HG02763 (cell line): ENCODE results near the gene CAAP1.
A peak's percentile ranks its signal among the peaks of the same experiment; 100 is the strongest.
"Not testable (repeated sequence)": the region's sequence is repeated elsewhere in the genome, so short reads cannot be mapped to it uniquely, and the experiment has no call there.

Source experiments
- ATAC-seq: cut with Tn5 transposase; IDR thresholded peaks from one replicate; pipeline ENCODE4 v1.9.1; 2021; ENCODE audit warnings: mild to moderate bottlenecking, moderate library complexity; ENCODE audit not compliant: unreplicated experiment

CAAP1 gene, protein sequence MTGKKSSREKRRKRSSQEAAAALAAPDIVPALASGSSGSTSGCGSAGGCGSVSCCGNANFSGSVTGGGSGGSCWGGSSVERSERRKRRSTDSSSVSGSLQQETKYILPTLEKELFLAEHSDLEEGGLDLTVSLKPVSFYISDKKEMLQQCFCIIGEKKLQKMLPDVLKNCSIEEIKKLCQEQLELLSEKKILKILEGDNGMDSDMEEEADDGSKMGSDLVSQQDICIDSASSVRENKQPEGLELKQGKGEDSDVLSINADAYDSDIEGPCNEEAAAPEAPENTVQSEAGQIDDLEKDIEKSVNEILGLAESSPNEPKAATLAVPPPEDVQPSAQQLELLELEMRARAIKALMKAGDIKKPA

DNA sequence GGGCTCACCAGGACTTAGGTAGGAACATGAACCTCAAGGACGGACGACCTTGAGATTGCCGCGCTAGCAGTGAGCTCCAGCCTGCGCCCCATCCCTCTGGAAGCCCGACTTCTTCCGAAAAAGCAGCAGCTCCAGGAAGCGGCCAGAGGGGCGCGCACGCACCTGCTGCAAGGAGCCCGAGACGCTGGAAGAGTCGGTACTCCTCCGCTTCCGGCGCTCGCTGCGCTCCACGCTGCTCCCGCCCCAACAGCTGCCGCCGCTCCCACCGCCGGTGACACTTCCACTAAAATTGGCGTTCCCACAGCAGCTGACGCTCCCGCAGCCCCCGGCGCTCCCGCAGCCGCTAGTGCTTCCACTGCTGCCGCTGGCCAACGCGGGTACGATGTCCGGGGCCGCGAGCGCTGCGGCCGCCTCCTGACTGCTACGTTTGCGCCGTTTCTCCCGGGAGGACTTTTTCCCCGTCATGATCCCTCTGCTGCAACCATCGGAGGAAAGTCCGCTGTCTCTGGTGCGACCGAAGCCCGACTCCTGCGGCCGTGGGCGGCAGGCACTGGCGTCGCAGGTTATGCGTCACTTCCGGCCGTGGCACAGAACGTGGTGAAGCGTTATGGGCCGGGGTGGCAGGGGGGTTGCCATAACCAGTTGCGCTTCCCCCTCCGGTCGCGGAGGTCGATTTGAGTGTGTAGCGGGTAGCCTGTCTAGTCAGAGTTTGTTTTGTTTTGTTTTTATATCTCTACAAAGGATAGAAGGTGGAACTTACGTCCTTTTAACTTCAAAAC, at the start of gene CAAP1:
CAAP1 (minus strand) TSS at position 552 of the 779 bp plus-strand sequence; CDS start at position 465, 87 bp downstream.
- ATAC-seq = peak; percentile 95

DNA sequence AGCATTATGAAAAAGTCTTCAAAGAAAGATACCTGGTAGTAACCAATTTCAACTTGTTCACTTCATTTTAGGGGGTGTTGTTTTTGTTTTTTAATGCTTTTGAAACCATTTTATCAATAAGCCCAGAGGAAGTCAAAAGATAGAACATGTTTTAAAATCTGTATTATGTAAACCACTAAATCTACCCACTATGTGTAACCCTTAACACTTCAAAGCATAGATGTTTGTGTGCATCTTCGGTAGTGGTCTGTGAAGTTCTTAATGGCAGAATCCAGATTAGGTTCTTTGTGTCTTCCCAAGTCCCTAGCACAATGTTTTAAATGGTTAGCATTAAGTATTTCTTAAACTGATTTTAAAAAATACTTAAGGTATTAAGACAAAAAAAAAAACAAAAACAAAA, 48.2 kb upstream of the CAAP1 start:
- ATAC-seq = no peak

DNA sequence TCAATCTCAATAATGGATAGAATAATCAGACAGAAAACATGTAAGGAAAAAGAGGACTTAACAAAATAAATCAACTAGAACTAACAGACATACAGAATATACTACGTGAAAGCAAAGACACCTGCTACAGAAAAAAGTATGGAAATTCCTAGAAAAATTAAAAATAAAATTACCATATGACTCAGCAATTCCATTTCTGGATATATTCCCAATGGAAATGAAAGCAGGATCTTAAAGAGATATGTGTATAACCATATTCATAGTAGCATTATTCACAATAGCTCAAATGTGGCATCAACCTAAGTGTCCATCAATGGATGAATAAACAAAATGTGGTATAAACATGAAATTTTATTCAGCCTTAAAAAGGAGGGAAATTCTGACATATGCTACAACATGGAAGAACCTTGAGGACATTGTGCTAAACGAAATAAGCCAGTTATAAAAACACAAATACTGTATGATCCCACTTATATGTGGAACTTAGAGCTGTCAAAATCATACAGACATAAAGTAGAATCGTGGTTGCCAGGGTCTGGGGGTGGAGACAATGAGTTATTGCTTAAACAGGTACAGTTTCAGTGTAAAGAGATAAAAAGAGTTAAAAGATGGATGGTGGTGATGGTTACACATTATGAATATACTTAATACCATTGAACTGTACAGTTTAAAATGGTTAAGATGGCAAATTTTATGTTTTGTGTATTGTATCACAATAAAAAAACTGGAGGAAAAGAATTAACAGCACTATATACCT, 47.5 kb upstream of the CAAP1 start:
- no peak for ATAC-seq

DNA sequence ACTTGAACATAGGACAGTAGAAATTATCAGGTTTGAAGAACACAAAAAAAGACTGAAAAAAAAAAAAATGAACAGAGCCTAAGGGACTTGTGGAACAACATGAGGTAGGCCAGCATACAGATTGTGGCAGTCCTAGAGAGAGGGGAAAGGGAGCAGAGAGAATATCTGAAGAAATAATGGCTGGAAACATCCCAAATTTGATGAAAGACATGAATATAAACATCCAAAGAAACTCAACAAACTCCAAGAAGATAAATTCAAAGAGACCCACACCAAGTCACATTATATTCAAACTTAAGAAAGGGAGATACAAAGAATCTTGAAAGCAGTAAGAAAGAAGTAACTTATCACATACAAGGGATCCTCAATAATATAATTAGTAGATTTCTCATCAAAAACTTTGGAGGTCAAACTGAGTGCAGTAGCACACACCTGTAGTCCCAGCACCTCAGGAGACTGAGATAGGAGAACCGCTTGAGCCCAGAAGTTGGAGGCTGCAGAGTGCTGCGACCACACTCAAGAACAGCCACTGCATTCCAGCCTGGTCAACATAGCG, 45.3 kb upstream of the CAAP1 start:
- ATAC-seq = no peak

DNA sequence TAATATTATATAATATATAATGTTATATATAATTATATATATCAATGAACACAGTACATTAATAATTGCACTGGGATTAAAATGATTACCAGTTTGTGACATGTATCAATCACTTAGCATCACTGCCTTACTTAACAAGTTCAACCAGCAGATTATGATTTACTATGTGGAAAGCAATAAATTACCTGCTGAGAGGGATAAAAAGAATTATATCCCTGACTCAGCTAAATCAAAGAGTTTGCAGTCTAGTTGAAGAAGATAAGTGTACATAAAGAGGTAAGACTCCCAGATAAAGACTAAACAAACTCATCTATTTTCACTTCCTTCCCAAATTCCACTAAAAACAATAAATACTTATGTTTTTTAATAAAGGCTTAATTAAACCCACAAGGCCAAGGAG, 43.2 kb upstream of the CAAP1 start:
- no peak for ATAC-seq

DNA sequence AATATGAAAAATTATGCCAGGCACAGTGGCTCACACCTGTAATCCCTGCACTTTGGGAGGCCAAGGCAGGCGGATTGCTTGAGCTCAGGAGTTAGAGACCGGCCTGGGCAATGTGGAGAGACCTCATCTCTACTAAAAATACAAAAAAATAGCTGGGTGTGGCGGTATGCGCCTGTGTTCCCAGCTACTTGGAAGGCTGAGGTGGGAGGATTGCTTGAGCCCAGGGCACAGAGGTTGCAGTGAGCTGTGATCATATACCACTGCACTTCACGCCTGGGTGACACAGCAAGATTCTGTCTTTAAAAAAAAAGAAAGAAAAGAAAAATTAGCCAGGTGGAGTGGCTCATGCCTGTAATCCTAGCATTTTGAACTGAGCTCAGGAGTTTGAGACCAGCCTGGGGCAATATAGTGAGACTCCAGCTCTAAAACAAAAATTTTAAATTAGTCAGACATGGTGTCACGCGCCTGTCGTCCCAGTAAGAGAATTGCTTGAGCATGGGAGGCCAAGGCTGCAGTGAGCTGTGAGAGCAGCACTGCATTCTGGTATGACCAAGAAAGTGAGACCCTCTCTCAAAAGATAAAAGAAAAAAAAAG, 36.4 kb upstream of the CAAP1 start:
- ATAC-seq = no peak

DNA sequence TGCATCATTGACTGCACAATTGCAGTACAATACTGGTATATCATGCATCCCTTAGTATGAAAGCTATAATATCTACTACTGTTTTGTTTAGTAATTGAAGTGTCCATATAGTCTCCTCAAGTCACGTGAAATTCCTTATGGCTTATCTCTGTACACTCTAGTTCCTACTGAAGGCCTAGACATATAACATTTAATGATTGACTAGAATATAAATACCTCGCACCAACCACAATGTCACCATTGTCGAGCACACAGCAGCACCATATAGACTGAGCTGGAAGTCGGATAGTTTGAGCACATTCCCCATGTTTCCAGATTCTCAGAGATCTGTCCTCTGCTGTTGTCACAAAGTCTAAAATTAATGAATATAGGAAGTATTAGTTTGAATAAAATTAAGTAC, 33.0 kb upstream of the CAAP1 start:
- ATAC-seq = no peak

DNA sequence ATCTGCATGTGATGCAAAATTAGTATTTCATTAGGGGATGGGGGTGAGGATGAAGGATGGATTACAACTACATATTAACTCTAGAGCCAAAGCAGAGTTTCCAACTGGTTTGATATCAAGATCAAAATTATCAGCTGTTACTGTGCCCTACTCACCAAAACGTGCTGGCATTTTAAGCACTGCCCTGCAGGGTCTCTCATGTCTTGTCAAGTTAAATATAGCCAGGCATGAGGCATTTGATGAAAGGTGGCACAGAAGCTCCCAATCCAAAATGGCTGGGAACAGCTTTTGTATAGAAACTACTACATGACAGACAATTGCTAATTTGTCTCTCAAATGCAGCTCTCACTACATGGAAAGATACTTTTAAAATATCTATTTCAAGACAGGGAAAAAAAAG, 27.1 kb upstream of the CAAP1 start:
- no peak for ATAC-seq

DNA sequence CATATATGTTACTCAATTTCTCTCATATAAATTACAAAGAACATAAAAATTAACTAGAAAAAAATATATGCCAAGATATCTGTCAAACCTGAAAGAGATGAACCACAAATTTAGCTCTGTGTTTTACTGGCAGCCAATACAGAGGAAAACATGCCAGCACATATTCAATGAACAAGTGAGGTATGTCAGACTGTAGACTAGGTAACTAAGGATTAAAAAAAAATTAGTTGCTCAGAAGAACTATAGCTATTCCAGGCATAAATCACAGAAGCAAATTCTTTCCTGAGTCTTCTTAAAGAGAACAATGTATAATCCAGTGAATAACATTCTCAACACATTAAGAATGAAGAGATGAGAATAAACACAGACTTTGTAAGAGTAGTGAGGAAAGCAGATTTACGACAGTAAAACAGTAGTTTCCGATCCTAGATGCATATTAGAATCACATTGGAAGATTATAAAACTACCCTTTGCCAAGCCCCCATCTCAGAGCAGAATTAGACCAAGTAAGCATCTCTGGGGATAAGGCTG, 20.6 kb upstream of the CAAP1 start:
- no peak for ATAC-seq

DNA sequence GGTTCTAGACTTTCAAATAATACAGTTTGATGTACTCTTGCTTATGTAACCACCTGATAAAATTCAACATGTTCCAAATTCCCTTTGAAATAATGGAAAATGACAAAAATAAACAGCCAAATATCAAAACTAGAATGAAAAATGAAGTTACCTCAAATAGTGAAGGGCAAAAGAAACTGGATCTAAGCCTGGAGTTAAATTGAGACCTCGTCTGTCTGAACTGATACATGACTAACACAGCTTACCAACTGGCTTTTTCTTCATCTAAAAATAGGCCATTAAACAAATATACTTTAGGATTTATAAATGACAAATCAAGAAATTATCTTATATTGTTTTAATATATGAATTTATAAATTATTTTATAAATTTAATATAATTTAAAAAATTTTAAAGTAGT, 12.1 kb upstream of the CAAP1 start:
- no peak for ATAC-seq

DNA sequence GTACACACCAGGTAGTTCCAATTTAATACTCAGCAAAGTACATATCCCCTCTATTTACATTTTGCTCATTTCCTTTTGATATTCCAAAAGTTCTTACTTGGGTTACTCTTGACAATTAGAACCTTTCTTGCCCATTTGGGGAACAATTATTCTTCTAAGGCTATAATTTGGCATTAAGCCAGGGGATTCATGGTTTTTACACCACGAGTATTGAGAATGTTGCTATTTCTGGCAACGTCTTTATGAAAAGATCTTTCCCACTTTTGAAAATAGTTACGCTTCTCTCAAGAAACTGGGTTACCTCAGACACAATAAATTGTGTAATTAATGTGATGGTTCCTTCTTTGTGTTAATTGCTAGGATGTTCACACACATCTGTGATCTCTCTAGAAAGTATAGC, 11.5 kb upstream of the CAAP1 start:
- ATAC-seq = no peak

DNA sequence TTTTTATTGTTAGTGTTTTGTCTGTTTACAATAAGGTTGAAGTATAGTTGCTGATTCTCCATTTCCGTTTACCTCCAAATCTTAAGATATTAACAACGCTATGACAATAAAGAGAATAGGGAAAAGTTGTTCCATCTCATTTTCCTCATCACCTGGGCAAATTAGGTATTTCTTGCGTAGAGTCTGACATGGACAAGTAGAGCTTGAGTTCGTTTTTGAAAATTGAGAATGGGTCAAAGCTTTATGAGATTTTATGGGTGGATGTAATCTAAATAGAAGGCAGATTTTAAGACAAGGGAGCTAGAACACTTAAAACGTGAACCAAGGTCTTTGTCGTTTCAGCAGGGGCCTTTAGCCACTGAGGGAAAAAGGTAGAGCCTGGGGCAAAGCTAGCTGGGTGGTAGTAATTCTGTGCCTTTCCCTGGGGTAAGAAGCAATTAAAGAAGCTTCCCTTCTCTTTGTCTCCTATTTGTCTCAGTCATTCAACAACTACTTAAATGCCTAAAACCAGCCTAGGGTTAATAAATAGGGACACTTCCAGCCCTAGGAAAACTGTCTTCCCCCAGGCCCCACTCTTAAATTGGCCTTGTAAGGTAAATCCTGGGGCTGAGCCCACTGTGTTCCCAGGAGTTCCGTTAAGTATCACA, 551 bp upstream of the CAAP1 start:
- no peak for ATAC-seq

DNA sequence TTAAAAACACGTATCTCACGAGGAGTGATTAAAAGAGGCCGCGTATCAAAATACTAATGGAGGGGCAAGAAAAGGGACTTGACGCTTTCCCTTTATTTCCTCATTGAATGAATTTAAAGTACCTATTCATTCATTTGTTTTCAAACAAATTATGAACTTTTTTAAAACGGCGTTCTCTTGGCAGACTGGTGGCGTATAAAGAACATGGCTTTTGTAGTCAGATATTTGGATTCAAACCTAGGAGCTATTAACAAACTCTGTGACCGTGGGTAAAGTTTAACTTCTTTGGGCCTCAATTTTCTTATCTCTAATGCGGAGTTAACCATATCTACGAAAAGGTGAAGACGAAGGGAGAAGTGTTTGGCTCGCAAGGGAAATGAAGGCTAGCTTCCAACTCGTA, 876 bp downstream of the CAAP1 start:
- ATAC-seq = no peak

DNA sequence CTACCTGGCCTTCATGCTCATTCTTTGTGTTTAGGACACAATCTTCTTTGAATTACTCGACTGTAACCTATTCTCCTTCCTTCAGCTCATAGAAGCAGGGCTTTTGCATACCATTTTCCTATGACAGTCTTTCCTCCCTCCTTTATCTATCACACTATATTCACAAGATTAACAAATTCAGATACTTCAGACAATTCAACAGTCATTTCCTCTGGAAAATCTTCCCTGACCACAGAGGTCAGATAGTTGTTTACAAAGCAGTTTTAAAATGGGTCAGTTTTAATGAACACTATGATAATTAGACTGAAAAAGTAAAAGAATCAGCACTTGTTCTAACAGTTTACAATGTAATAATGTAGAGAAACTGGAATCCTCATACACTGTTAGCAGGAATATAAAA, 4.3 kb downstream of the CAAP1 start:
- no peak for ATAC-seq

DNA sequence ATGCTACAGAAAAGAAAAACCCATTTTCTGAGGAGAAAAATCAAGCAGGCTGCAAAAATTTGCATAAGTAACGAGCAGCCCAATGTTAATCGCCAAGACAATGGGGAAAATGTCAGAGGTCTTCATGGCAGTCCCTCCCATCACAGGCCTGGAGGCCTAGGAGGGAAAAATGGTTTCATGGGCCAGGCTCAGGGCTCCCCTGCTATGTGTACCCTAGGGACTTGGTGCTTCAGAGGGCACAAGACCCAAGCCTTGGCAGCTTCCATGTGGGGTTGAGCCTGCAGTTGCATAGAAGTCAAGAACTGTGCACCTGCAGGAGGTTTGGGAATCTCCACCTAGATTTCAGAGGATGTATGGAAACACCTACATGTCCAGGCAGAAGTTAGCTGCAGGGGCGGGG, 10.4 kb downstream of the CAAP1 start:
- no peak for ATAC-seq

DNA sequence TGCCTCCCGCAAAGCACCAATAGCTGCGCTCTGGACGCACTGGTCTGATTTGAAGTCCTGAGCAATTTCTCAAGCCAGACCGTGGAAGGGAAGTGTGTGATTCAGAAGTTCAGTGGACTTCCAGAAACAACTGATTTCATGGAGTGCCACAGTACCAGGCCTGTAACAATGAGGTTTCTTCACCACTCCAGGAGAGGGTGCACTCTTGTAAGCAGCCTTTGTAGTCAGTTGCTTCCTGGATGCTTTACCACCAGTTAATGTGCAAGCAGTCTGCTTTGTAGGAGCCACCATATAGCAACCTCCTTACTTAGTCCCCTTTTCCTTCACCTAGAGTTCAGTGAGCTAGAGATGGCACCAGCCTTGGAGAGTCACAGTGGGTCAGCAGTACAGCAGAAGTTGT, 12.3 kb downstream of the CAAP1 start:
- ATAC-seq = no peak

DNA sequence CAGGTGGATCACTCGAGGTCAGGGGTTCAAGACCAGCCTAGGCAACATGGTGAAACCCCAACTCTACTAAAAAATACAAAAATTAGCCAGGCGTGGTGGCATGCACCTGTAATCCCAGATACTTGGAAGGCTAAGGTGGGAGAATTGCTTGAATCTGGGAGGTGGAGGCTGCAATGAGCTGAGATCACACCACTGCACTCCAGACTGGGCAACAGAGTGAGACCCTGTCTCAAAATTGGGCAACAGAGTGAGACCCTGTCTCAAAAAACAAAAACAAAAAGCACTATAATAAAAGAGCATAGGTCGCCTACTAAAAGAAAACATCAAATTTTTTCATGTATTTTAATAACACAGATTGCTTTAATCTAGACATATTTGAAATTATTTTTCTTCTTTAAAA, 17.4 kb downstream of the CAAP1 start:
- ATAC-seq = not testable (repeated sequence)

DNA sequence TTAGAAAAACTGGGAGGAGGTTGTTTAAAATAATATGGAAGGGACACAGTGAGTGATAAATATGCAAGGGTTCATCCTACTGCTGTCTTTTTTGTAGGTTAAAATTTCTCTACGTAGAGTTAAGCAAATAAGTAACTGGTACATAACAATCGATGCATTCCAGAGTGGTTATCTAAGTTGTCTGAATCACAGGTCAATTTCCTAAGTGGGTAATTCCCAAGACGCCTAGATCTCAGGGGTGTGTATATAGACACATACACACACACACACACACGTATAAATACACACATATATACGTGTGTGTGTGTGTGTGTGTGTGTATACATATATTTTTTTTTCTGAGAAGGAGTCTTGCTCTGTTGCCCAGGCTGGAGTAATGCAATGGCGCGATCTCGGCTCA, 22.3 kb downstream of the CAAP1 start:
- no peak for ATAC-seq

DNA sequence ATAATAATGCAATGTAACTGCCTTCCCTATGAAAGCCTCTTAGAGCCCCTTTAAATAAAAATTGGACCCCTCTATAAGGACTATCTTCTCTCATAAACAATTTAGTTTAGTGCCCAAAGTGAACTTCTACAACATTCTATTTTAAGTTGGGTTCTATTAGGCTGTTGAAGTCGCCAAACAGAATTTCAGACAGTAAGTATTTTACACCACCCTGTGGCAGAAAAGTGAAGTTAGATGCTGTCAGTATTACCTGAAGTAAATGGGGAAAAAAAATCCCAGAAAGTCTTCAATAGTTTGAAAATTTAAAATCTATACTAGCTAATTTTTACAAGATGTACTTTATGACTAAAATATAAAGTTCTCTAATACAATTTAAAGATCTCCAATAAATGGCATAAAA, 29.5 kb downstream of the CAAP1 start:
- ATAC-seq = no peak

DNA sequence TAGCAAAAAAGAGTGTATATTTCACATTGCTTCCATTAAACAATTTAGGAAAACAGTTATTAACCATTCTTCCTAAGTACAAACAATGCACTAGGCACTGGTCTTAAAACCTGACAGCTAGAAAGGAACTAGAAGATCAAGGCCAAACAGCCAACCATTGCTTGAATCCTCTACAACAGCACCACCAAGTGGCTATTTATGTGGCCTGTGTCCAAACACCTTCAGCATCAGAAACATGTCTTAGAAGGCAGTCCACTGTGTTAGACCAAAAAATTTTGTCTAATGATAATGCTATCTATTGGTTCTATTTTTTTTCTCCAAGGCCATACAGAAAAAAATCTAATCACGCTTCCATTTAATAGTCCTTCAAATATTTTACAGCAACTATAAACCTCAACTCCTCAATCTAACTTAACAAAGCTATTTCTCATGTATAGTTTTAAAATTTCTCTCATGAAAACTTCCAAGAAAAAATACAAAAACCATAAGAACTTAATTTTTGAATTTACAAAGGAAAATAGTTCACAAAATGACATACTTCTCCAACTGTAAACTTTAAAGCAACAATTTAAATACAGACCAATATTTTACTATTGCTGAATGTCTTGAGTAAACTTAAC, 36.1 kb downstream of the CAAP1 start:
- ATAC-seq = peak; percentile 56
